GM18502 (cell line): Measurements from ENCODE around the gene NFILZ.

Experiments
- ATAC-seq: cut with Tn5 transposase; IDR thresholded peaks from one replicate; pipeline ENCODE4 v1.9.1; 2021; ENCODE audit warnings: mild to moderate bottlenecking; ENCODE audit not compliant: unreplicated experiment, poor library complexity

Gene NFILZ

DNA sequence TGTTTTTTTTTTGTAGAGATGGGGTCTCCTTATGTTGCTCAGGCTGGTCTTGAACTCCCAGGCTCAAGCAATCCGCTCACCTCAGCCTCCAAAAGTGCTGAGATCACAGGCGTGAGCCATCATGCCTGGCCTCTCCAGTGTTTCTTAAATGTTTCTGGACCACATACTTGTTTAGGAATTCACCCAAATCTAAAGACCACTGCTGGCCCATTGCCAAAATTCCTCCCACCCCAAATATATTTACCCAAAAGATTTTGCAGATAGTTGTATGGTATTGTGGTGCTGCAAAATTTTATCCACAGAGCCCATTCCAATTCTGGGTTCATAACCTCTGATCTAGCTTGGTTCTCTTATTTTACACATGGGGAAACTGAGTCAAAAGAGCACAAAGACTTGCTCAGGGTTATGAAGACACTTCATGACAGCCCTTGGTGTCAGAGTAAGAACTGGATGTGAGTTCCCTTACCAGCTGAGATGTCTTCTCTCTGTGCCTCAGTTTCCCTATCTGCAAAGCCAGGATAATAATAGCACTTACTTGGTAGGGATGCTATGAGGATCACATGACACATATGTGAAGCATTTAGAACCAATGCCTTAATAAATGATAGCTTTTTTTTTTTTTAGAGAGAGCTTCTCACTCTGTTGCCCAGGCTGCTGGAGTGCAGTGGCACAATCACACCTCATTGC lies 10.9 kb downstream of the NFILZ start:
- no peak for ATAC-seq

DNA sequence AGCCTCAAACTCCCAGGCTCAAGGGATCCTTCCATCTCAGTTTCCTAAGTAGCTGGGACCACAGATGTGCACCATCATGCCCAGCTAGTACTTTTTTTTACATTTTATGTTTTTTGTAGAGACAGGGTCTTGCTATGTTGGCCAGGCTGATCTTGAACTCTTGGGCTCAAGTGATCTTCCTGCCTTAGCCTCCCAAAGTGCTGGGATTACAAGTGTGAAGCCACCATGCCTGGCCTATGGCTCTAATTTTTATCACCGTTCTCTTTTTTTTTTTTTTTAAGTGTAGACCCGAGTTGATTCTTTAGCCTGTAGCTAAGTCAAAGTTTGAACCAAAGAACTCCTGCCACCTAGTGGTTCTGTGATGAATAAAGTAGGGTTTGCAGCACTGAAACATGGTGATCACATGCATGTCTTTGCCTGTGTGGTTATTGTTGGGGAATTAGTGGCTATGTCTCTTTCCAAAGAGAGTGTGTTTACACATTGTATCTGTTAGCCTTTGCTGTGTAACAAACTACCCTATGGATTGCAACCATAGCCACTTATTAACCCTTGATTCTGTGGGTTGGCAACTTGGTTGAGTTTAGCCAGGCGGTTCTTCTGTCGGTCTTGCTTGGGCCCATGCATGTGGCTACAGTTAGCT lies 11.6 kb downstream of the NFILZ start:
- ATAC-seq = no peak

DNA sequence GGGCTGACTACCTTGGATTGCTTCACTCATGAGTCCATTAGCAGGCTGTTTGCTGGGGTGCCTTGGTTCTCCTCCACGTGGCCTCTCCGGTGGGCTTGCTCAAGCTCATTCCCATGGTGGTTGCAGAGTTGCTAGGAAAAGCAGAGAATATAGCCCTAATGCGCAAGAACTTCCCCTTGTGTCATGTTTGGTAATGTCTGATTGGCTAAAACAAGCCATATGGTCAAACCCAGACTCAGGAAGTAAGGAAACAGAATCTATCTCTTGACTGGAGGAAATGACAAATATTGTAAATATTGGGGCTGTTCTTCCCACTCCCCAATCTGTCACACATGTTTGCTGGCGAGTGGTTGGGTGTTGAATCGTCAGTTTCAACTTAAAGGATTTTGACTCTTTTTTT lies 12.1 kb downstream of the NFILZ start:
- ATAC-seq = no peak

DNA sequence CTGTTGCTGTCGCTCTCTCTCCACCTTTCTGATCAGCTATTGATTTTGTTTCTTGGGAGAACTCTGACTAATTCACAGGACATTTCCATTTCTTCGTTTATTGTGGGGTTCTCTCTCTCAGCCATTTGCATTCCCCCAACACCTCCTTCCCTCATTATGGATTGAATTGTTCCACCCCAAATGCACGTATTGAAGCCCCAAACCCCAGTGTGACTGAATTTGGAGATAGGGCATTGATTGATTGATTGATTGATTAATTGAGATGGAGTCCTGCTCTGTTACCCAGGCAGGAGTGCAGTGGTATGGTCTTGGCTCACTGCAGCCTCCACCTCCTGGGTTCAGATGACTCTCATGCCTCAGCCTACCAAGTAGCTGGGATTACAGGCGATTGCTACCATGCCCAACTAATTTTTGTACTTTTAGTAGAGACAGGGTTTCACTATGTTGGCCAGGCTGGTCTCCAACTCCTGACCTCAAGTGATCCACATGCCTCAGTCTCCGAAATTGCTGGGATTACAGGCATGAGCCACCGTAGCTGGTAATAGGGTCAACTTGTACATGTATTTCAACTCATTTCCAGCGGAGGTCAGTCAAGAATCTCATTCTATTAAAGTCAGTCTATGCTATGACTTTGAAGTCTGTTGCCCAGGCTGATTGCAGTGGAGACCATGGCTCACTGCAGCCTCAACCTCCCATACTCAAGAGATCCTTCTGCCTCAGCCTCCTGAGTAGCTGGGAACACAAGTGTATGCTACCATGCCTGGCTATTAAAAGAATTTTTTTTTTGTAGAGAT lies 13.6 kb downstream of the NFILZ start:
- ATAC-seq = no peak

DNA sequence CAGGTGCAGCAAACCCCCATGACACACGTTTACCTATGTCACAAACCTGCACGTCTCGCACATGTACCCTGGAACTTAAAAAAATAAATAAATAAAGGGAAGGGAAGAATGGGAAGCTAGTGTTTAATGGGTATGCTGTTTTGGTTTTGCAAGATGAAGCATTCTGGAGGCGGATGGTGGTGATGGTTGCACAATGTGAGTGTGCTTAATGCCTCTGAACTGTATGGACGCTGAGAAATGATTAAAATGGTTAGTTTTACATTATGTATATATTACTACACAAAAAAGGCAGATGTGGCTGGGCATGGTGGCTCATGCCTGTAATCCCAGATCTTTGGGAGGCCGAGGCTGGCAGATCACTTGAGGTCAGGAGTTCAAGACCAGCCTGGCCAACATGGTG lies 17.8 kb downstream of the NFILZ start:
- no peak for ATAC-seq

DNA sequence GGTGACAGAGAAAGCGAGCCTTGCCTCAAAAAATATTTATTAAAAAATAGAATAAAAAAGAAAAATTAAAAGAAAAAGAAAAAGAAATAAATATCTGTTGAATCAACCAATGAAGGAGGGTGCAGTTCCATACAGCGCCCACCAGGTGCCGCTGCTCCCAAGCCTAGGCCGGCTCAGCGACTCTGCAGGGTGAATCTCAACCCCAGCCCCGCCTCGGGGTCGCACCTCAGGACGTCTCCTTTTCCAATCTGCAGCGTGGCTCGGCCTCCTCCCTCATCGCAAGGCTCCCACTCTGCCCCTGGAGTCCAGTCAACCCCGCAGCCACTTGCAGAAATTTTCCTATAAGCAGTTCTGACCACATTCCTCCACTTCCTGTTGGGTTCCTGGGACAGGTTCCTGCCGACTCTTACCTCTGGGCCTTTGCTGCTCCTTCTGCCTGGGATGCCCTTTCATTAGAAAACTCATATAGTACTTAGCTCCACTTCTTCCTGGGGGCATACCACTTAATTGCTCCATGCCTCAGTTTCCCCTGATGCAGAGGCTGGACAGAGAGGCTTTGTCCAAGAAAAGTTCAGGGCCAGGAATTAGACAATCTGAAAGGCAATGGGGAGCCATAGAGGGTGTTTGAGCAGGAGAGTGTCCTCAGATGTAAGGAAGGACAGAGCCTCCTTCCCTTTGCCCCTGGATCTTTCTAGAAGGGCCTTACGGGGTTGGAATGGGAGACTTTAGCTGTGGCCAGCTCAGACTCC lies 24.3 kb downstream of the NFILZ start:
- ATAC-seq = no peak

DNA sequence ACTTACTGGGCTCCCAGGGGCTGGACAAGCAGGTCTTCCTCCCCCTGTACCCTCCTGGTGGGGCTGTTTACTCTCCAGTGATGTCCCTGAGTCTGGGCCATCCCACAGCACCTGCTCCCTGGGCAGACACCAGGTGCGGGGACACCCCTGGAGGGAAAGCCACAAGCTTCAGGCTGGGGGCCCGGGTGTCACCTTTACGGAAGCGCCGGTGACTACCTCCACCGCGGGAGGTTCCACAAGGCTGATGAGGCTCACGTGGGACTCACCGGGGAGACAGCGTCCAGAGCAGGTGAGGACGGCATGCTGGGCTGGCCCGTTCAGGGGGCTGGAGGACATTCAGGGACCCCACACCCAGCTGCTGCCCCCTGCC lies 24.9 kb downstream of the NFILZ start:
- ATAC-seq = no peak

DNA sequence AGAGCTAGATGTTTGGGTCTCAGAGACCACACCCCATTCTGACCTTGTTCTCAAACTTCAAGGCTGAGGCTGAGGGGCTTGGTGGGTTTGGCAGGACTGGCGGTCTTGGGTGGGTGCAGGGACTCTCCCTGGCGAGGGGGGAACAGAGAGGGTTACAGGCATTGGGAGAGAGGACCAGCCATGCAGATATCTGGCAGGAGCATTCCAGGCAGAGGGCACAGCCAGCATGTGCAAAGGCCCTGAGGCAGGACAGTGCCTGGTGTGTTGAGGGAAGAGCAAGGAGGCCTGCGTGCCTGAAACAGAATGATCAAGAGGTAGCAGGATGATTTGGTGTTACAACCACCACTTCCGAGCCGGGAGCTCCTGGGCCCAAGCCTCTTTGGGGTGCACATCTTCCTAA lies 27.4 kb downstream of the NFILZ start:
- ATAC-seq = no peak

DNA sequence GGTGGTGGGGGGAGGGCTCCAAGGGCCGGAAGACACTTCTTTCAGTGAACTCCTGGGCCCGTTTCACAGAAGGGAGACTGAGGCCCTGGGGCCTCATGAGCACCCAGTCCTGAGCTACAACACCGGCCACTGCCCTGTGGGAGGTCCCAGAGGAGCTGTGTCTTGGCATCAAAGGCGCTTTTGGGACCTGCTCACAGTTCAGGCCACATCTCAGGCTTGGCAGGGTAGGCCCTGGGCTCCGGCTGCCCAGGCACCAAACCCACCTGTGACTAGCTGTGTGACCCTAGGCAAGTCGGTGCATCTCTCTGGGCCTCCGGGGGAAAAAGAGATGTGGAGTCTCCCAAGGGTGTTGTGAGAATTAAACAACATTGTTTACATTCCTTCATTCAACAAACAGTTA lies 29.5 kb downstream of the NFILZ start:
- ATAC-seq = no peak

DNA sequence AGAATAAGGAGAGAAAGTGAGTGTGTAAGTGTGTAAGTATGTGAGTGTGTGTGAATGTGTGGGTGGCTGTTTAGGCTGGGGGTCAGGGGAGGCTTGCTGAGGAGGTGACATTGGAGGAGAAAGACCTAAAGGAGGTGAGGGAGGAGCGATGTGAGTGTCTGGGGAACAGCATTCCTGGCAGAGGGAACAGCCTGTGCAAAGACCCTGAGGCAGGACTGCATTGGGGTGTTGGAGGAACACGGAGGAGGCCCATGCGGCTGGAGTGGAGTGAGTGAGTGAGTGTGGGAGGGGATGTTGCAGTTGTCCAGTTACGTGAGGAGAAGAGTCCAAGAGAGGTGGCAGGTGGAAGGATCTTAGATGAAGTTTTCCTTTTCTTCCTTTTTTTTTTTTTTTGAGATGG lies 31.8 kb downstream of the NFILZ start:
- ATAC-seq = no peak

DNA sequence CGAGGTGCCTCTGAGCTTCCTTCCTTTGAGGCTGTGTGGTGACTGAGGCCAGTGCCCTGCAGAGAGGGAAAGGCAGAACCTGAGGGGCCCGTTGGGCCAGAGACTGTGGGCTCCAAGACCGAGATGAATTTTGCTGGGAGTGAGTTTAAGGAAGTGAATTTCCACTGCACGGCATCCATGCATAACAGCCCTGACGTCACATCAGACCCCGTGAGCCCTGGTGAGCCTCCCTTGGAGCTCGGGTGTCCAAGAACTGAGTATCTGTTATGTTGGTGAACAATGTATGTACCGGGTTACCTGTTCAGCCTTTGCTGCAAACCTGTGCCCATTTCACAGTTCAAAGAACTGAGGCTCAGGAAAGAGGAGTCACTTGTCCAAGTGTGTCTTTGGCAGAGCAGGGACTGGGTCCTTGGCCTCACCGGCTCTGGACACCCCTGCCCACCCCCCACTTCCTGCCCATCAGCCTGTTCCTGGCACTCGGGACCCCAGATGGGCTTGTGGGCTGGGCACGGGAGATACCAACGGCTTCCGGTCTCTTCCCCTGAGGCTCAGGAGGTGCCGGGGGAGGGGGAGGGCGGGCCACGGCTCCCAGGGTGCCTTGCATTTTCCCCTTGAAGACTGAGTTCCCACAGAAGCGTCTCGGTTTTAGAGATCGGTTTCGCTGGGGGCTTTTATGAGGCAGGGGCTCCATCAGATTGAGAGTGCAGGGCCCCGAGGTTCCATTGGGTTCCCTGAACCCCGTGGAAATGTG lies 33.7 kb downstream of the NFILZ start:
- no peak for ATAC-seq

DNA sequence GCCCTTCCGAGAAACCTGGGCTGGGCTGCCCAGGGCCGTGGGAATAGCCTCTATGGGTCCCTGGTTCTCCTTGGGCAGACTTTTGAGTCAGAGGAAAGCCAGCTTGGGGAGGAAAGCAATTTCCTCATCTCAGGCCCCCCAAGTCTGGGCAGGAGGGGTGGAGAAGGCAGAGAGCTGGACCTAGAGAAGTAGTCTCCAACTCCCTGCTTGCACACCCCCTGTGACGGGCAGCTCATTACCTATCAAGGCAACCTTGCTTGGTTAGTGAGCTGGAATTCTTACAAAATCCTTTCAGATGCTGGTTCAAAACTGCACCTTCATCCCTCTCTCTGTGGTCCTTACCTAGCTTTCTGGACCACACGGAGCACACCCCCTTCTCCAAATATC lies 34.2 kb downstream of the NFILZ start:
- ATAC-seq = no peak

DNA sequence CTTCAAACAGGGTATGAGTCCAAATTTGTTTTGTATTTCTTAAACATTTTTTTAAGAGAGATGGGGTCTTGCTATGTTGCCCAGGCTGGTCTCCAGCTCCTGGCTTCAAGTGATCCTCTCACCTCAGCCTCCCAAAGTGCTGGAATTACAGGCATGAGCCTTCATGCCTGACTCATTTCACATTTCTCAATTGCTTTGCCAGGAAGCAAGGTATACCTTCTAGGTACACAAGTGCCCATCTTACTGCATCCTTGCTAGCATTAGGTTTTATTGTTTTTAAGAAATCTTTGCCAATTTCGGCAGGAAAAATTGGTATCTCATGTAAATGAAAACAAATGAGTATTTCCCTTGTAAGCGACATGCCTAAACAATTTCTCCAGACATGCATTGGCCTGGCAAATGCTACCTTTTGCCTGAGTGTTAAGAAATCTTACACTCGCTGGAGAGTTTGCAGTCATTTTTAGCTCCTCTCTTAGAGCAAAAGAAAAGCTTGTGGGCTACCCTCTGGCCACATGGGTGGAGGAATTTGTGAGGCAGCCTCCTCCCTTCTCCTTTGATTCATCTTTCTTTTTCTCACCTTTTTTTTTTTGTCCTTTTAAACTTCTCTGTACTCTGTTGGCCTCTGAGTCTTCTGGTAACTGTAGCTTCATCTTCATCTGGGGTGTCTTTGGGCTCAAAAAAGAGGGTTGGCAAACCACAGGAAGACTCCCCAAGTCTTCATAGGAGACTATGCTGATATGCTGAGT lies 35.2 kb downstream of the NFILZ start:
- ATAC-seq = no peak

DNA sequence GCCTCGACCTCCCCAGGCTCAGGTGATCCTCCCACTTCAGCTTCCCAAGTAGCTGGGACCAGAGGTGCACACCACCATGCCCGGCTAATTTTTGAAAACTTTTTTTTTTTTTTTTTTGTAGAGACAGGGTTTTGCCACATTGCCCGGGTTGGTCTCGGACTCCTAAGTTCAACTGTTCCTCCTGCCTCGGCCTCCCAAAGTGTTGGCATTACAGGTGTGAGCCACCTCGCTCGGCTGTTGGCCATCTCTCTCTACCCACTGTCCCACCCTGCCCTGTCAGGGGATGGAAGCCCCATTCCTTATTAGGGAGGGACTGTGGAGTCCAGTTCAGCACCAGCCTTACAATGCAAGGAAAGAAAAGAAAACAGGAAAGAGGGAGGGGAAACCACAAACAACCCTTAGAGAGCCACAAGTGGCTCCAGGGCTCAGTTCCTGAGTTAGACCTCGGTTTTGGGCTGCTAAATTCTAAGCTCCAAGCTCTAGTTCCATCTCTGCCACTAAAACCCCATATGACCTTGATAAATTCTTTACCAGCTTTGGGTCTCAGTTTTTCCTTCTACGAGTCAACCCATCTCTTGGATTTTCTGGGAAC lies 36.5 kb downstream of the NFILZ start:
- ATAC-seq = no peak

DNA sequence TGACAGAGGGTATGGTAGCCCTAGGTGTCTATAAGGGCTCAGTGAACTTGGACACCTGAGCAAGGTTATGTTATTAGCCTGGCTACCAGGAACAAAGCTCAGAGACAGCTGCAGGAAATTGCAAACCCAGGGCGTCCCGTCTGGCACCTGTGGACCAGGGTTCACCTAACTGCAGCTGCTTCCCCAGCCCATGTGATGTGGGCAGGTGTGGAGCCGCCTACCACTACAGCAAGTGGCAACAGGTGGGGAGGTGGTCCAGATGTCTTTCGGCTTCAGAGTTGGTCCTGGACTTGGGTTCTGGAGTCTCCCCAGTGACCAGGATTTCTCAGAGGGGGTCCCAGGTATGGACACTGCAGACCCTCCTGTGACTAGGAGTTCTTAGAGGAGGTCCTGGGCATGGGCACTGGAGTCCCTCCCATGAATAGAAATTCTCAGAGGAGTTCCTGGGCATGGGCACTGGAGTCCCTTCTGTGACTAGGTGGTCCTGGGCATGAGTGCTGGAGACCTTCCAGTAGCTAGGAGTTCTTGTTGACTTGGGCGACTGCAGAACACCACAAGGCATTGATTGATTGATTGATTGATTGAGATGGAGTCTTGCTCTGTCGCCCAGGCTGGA lies 43.0 kb downstream of the NFILZ start:
- ATAC-seq = no peak

DNA sequence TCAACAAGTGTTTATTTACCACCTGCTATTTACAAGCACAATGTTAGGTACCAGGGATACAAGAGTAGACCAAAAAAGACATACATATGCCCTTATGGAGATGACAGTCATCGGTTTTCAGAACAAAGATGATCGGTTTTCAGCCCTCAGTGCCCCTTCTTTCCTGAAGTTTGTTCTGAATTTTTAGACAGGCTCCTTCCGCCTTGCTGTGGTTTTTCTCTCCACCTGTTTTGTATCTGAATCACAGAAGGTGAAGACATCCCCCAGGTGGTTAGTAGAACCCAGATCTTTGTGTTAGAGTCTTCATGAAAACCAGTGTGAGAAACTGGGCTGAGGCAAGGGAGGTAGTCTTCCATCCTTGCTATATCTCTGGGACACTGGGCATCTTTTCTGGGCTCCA lies 44.6 kb downstream of the NFILZ start:
- no peak for ATAC-seq

DNA sequence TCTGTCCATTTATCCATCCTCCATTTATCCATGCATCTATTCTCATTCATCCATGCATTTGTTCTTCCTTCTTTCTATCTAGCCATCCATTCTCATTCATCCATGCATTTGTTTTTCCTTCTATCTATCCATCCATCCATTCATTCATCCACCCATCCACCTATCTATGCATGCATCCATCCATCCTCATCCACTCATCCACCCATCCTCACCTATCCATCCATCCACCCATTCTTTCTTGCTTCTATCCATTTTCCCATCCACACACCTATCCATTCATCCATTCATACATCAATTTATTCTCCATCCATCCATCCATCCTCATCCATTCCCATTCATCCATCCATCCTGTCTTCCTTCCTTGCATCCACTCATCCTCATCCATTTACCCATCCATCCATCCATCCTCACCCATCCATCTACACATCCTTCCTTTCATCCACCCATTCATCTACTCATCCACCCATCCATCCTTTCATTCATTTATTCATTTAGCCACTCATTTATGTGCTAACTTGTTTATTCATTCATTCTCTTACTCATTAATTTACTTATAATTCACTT lies 47.9 kb downstream of the NFILZ start:
- ATAC-seq = no peak
